Hepatocyte (in vitro differentiated cells): ENCODE data around the gene PRSS8. TPM values are rescaled to one million over a fixed set of nuclear protein-coding genes. Genes with fewer than 3 reads are reported as not detected.

Experiments
- DNase-seq: peaks from one replicate; pipeline ENCODE4 v3.0.0-alpha.2; 2016; ENCODE audit warnings: low spot score
- H2AFZ ChIP-seq: fragments of 200-600 bp; sonication (generic); 2 replicates; pipeline ENCODE4 v1.6.0; 2016; ENCODE audit warnings: antibody characterized with exemption, mild to moderate bottlenecking
- H3K27ac ChIP-seq: fragments of 200-600 bp; sonication (generic); 2 replicates; pipeline ENCODE4 v1.5.1; 2016; ENCODE audit warnings: mild to moderate bottlenecking
- H3K27me3 ChIP-seq: fragments of 200-600 bp; sonication (generic); 2 replicates; pipeline ENCODE4 v1.6.1; 2016
- H3K36me3 ChIP-seq: fragments of 200-600 bp; sonication (generic); replicated peaks from 2 replicates; pipeline ENCODE4 v1.5.1; 2016; ENCODE audit warnings: low read depth; ENCODE audit not compliant: insufficient read depth
- H3K4me1 ChIP-seq: fragments of 200-600 bp; sonication (generic); 2 replicates; pipeline ENCODE4 v1.5.1; 2016; ENCODE audit warnings: mild to moderate bottlenecking, moderate library complexity; ENCODE audit not compliant: insufficient read depth
- H3K4me2 ChIP-seq: fragments of 200-600 bp; sonication (generic); 2 replicates; pipeline ENCODE4 v1.6.0; 2016
- H3K4me3 ChIP-seq: fragments of 200-600 bp; sonication (generic); 2 replicates; pipeline ENCODE4 v1.5.1; 2016; ENCODE audit warnings: mild to moderate bottlenecking
- H3K79me2 ChIP-seq: fragments of 200-600 bp; sonication (generic); 2 replicates; pipeline ENCODE4 v1.6.0; 2017; ENCODE audit warnings: mild to moderate bottlenecking
- H3K9me2 ChIP-seq: fragments of 200-600 bp; sonication (generic); replicated peaks from 2 replicates; pipeline ENCODE4 v1.6.0; 2017; ENCODE audit warnings: mild to moderate bottlenecking; ENCODE audit not compliant: insufficient read depth
- H3K9me3 ChIP-seq: fragments of 200-600 bp; sonication (generic); 2 replicates; pipeline ENCODE4 v1.5.1; 2016; ENCODE audit warnings: low read depth, mild to moderate bottlenecking
- H4K20me1 ChIP-seq: fragments of 200-600 bp; sonication (generic); 2 replicates; pipeline ENCODE4 v1.6.0; 2016; ENCODE audit warnings: mild to moderate bottlenecking; ENCODE audit not compliant: insufficient read depth, poor library complexity, severe bottlenecking
- CTCF ChIP-seq: fragments of 200-600 bp; sonication (generic); IDR thresholded peaks from 2 replicates; pipeline ENCODE4 v1.5.1; 2016; ENCODE audit warnings: antibody characterized with exemption, mild to moderate bottlenecking; ENCODE audit not compliant: poor library complexity
- EZH2 ChIP-seq: fragments of 200-600 bp; sonication (generic); IDR thresholded peaks from 2 replicates; pipeline ENCODE4 v1.6.1; 2016; ENCODE audit warnings: antibody characterized with exemption, mild to moderate bottlenecking, borderline replicate concordance
- EZH2phosphoT487 ChIP-seq: fragments of 200-600 bp; sonication (generic); IDR thresholded peaks from one replicate; pipeline ENCODE4 v1.6.1; 2018; ENCODE audit warnings: antibody characterized with exemption, mild to moderate bottlenecking, low read depth, moderate library complexity; ENCODE audit not compliant: unreplicated experiment, severe bottlenecking
- WGBS: methylation state at CpG from one replicate; pipeline ENCODE4 v1.1.6; 2016; ENCODE audit warnings: low lambda C conversion rate; ENCODE audit errors: missing lambda C conversion rate; 5-methylcytosine and 5-hydroxymethylcytosine counted together
- polyA plus RNA-seq: library from polyadenylated mRNA; unstranded; fragments of >200 nt; fragmentation: Nextera tagmentation; extraction: Ambion mirVana; gene quantifications from 2 replicates; pipeline ENCODE4 v1.2.1, GENCODE V29; 2016
- total RNA-seq: library from RNA; depleted of rRNA; stranded (reverse); fragments of >200 nt; gene quantifications from 2 replicates; pipeline ENCODE4 v1.2.3, GENCODE V29; 2014

The PRSS8 gene
- total and polyA plus RNA-seq, 2 experiments from 2014 or later = 155 to 320 TPM

GRCh38 chr16:31182391-31182790 lies 46.9 kb upstream of the PRSS8 start:
- H3K9me3 ChIP-seq = no peaks in the 10 kb centered on the region
- peaks cover 18% of the 10 kb centered on the region for H3K4me1 ChIP-seq
- H3K27ac ChIP-seq = no peak overlapping the region
- H3K4me2 ChIP-seq = peak overlapping the region; percentile 80
- H3K36me3 ChIP-seq = no peaks in the 10 kb centered on the region
- H3K9me2 ChIP-seq = no peaks in the 10 kb centered on the region
- H2AFZ ChIP-seq = no peak overlapping the region
- 36% methylated on average over 7 of the region's 7 CpGs for WGBS
- H3K27me3 ChIP-seq = no peaks in the 10 kb centered on the region
- TF ChIP-seq EZH2 (no peak), CTCF (no peak), EZH2phosphoT487 (no peak)
- peaks cover 68% of the 10 kb centered on the region for H4K20me1 ChIP-seq
- H3K4me3 ChIP-seq = peak overlapping the region; percentile 71
- no peak for DNase-seq
- H3K79me2 ChIP-seq = peaks cover 71% of the 10 kb centered on the region

- H3K9me2 ChIP-seq = no peaks in the 10 kb centered on the region
- TF ChIP-seq EZH2phosphoT487 (no peak), CTCF (no peak), EZH2 (no peak)
- H3K27ac ChIP-seq = peak overlapping the region; percentile 94
- DNase-seq = peak; percentile 38
- peaks cover 61% of the 10 kb centered on the region for H3K79me2 ChIP-seq
- H3K9me3 ChIP-seq = no peaks in the 10 kb centered on the region
- no peak overlapping the region for H2AFZ ChIP-seq
- 3% methylated on average over 31 of the region's 31 CpGs for WGBS
- H3K4me3 ChIP-seq = peak overlapping the region; percentile 71
- H3K4me2 ChIP-seq = peak overlapping the region; percentile 80
- peaks cover 18% of the 10 kb centered on the region for H3K4me1 ChIP-seq
- H3K27me3 ChIP-seq = no peaks in the 10 kb centered on the region
- H4K20me1 ChIP-seq = peaks cover 56% of the 10 kb centered on the region
- H3K36me3 ChIP-seq = no peaks in the 10 kb centered on the region
Observed at GRCh38 chr16:31181102-31181830, 45.7 kb upstream of the PRSS8 start.

DNA sequence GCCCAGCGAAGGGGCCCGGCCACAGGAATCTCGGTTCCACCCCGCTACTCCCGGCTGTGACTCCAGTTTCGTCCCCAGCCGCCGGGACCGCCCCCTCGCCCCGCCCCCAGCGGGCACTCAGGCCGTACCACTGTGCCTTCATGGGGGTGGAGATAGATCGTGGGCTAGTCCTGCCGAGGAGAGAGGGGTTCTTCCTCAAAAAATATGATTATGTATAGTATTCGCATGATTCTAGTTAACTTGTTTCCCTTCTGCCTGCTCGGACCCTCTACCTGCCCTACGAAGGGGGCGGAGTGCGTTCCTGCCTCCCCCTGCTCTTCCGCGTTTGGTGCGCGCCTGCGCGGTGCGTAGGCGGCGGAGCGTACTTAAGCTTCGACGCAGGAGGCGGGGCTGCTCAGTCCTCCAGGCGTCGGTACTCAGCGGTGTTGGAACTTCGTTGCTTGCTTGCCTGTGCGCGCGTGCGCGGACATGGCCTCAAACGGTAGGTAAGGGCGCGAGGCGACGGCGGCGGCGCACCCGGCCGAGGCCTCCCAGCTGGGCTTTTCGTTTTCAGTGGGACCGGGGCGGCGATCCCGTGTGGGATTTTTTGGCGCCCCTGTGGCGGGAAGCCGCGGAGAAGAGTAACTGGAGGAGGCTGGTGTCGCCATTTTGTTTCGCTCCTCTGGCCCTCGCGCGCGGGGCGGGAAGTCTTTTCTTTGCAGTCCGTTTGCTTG lies 44.4 kb upstream of the PRSS8 start, which contains the start of gene FUS:
Gene FUS (plus strand): TSS at position 393 of the 713 bp plus-strand sequence. CDS start 76 bp downstream, at position 469.
- Histone ChIP-seq H3K9me3 (no peaks in the 10 kb centered on the region), H3K27me3 (no peaks in the 10 kb centered on the region), H3K36me3 (no peaks in the 10 kb centered on the region), H4K20me1 (peaks cover 43% of the 10 kb centered on the region), H3K9me2 (no peaks in the 10 kb centered on the region), H3K27ac (peak within 1 kb of the TSS; percentile 94), H3K4me1 (peaks cover 18% of the 10 kb centered on the region), H2AFZ (peak within 1 kb of the TSS; percentile 40), H3K79me2 (peaks cover 48% of the 10 kb centered on the region), H3K4me3 (peak within 1 kb of the TSS; percentile 71), H3K4me2 (peak within 1 kb of the TSS; percentile 80)
- peak; percentile 96 for DNase-seq
- WGBS = under 1% methylated on average over 53 of the region's 69 CpGs
- TF ChIP-seq EZH2phosphoT487 = no peak
- TF ChIP-seq EZH2 = no peak
- TF ChIP-seq CTCF = no peak
